GM12872 (cell line): ENCODE data around the gene TXNDC9.
A peak's percentile ranks its signal among the peaks of the same experiment; 100 is the strongest.
"Not testable (repeated sequence)": the region's sequence is repeated elsewhere in the genome, so short reads cannot be mapped to it uniquely, and the experiment has no call there.

ENCODE experiments used
- CTCF ChIP-seq: IDR thresholded peaks from 3 replicates; pipeline ENCODE4 v1.5.1; 2011; ENCODE audit warnings: low read depth, mild to moderate bottlenecking, low read length, moderate library complexity; ENCODE audit not compliant: insufficient read depth

The TXNDC9 gene

GRCh38 chr2:99338029-99338585 lies 2.0 kb upstream of the TXNDC9 start:
- TF ChIP-seq CTCF, result no peak

GRCh38 chr2:99337113-99338028 lies 1.2 kb upstream of the TXNDC9 start, which contains the start of gene EIF5B:
Gene EIF5B (plus strand): TSS chr2:99337389. CDS start chr2:99337555, 166 bp downstream.
- peak; percentile 74 for TF ChIP-seq CTCF

- TF ChIP-seq CTCF, result no peak
These were observed 625 bp upstream of the TXNDC9 start for GRCh38 chr2:99336804-99337112.

- TF ChIP-seq CTCF, result no peak
These were observed 10.7 kb downstream of the TXNDC9 start for GRCh38 chr2:99325384-99325783.

- no peak for TF ChIP-seq CTCF
These were observed 18.8 kb downstream of the TXNDC9 start for GRCh38 chr2:99317161-99317872.

GRCh38 chr2:99301097-99301496 lies 35.0 kb downstream of the TXNDC9 start, which contains the start of gene LYG1:
Gene LYG1 (minus strand): TSS chr2:99301197. CDS start chr2:99295670, 5,527 bp downstream.
- TF ChIP-seq CTCF, result not testable (repeated sequence)

- no peak for TF ChIP-seq CTCF
These were observed 36.6 kb downstream of the TXNDC9 start for GRCh38 chr2:99299580-99299979.
